Endothelial cell of umbilical vein (primary cell): ENCODE measurements around the gene RBMS3. TPM values are rescaled to one million over a fixed set of nuclear protein-coding genes. Genes with fewer than 3 reads are reported as not detected.

Experiments
- BruUV-seq: library from RNA; stranded (reverse); fragments of 400-500 nt; replicated peaks from 2 replicates; lab custom pipeline; 2021; lab: Mats Ljungman, UMichigan
- CTCF ChIA-PET: fragments of 300-600, 350-600 bp; sonication (Branson Sonifier 250); formaldehyde crosslinking; loops from one replicate; lab custom pipeline; 2021; ENCODE audit warnings: antibody characterized with exemption, inconsistent platforms; lab: Charles Lee
- POLR2A ChIA-PET: fragments of 300-600, 350-600 bp; sonication (Branson Sonifier 250); formaldehyde crosslinking; loops from one replicate; lab custom pipeline; 2021; ENCODE audit warnings: antibody characterized with exemption, inconsistent platforms; lab: Charles Lee
- DNase-seq: peaks from one replicate; pipeline ENCODE4 v3.0.0-alpha.2; 2011; ENCODE audit warnings: low read depth, low spot score
- FAIRE-seq: peaks from 2 replicates; lab custom pipeline; 2011; peaks lifted over from hg19 to GRCh38; lab: Jason Lieb, UNC
- H2AFZ ChIP-seq: 2 replicates; pipeline ENCODE4 v1.6.0; 2012; ENCODE audit warnings: low read depth, low read length, control low read depth, inconsistent platforms
- H3K27ac ChIP-seq: 2 replicates; pipeline ENCODE4 v1.5.1; 2011; ENCODE audit warnings: low read depth, mild to moderate bottlenecking, control low read depth, low read length, moderate library complexity; ENCODE audit not compliant: insufficient read depth
- H3K27me3 ChIP-seq, 2 experiments: 2 replicates each; pipeline versions ENCODE4 v1.6.0 to v1.6.1; 2011; ENCODE audit warnings: low read length in 2 of 2, mixed read lengths in 1 of 2; ENCODE audit not compliant: control insufficient read depth in 2 of 2, insufficient read depth in 2 of 2
- H3K36me3 ChIP-seq, 2 experiments: 2 replicates in 1 of 2; 3 replicates in 1 of 2; pipeline ENCODE4 v1.5.1; 2011; ENCODE audit warnings: low read length in 2 of 2, mild to moderate bottlenecking in 1 of 2, moderate library complexity in 1 of 2; ENCODE audit not compliant: control insufficient read depth in 2 of 2, insufficient read depth in 2 of 2; ENCODE audit errors: extremely low read depth in 1 of 2
- H3K4me1 ChIP-seq: 3 replicates; pipeline ENCODE4 v1.5.1; 2011; ENCODE audit warnings: mild to moderate bottlenecking, low read length; ENCODE audit not compliant: control insufficient read depth, insufficient read depth; ENCODE audit errors: extremely low read depth
- H3K4me2 ChIP-seq: 2 replicates; pipeline ENCODE4 v1.6.1; 2011; ENCODE audit warnings: low read length, control low read depth, mixed read lengths; ENCODE audit not compliant: insufficient read depth
- H3K4me3 ChIP-seq, 3 experiments: fragments of 200-600 bp in 1 of 3; sonication (generic), shearing (Covaris generic) in 1 of 3; replicated peaks in 1 of 3; 2 replicates each; pipeline ENCODE4 v1.5.1; 2011 to 2016; ENCODE audit warnings: control low read depth in 3 of 3, low read length in 3 of 3, mild to moderate bottlenecking in 2 of 3, inconsistent platforms in 1 of 3, low read depth in 1 of 3, moderate library complexity in 1 of 3; ENCODE audit not compliant: insufficient read depth in 1 of 3
- H3K79me2 ChIP-seq: 2 replicates; pipeline ENCODE4 v1.6.0; 2012; ENCODE audit warnings: low read length, inconsistent platforms; ENCODE audit not compliant: control insufficient read depth, insufficient read depth
- H3K9ac ChIP-seq: replicated peaks from 2 replicates; pipeline ENCODE3; 2011; ENCODE audit warnings: low read length, control low read depth; ENCODE audit not compliant: insufficient read depth; ENCODE audit errors: extremely low read depth
- H3K9me1 ChIP-seq: replicated peaks from 3 replicates; pipeline ENCODE4 v1.6.0; 2011; ENCODE audit warnings: mild to moderate bottlenecking, low read length; ENCODE audit not compliant: control insufficient read depth, insufficient read depth; ENCODE audit errors: extremely low read depth
- H3K9me3 ChIP-seq: replicated peaks from 2 replicates; pipeline ENCODE4 v1.5.1; 2012; ENCODE audit warnings: low read length, inconsistent platforms; ENCODE audit not compliant: control insufficient read depth, insufficient read depth
- H4K20me1 ChIP-seq: replicated peaks from 2 replicates; pipeline ENCODE3; 2011; ENCODE audit warnings: mild to moderate bottlenecking, low read length; ENCODE audit not compliant: control insufficient read depth, insufficient read depth; ENCODE audit errors: extremely low read depth
- EZH2 ChIP-seq: IDR thresholded peaks from 2 replicates; pipeline ENCODE4 v1.6.1; 2012; ENCODE audit warnings: borderline replicate concordance, low read depth, mild to moderate bottlenecking, moderate library complexity, low read length, inconsistent platforms; ENCODE audit not compliant: severe bottlenecking
- FOS ChIP-seq: IDR thresholded peaks from 2 replicates; pipeline ENCODE4 v1.6.1; 2011; ENCODE audit warnings: mild to moderate bottlenecking, low read length, moderate library complexity, borderline replicate concordance; ENCODE audit not compliant: insufficient read depth
- GATA2 ChIP-seq: IDR thresholded peaks from 2 replicates; pipeline ENCODE4 v1.7.0; 2011; ENCODE audit warnings: low read depth, mild to moderate bottlenecking, moderate library complexity, mixed read lengths, low read length; ENCODE audit not compliant: insufficient read length, insufficient read depth
- JUN ChIP-seq: IDR thresholded peaks from 2 replicates; pipeline ENCODE4 v1.6.1; 2011; ENCODE audit warnings: borderline replicate concordance, low read depth; ENCODE audit not compliant: insufficient read length, insufficient read depth
- MYC ChIP-seq: IDR thresholded peaks from one replicate; pipeline ENCODE4 v1.6.1; 2011; ENCODE audit warnings: mild to moderate bottlenecking, low read depth, low read length
- POLR2A ChIP-seq: IDR thresholded peaks from 2 replicates; pipeline ENCODE4 v1.6.1; 2012; ENCODE audit warnings: low read depth, mild to moderate bottlenecking, control low read depth, low read length
- POLR2AphosphoS5 ChIP-seq: IDR thresholded peaks from 2 replicates; pipeline ENCODE4 v1.6.1; 2012; ENCODE audit warnings: low read depth, mild to moderate bottlenecking, control low read depth, low read length, moderate library complexity; ENCODE audit not compliant: insufficient read depth
- dilution Hi-C: fragments of 300-500 bp; cut with MboI; formaldehyde crosslinking; loops from one replicate; pipeline ENCODE4 v1.15.0; 2019; ENCODE audit warnings: low sequenced_read_pairs; ENCODE audit not compliant: extremely low pct_ligation_motif_present
- intact Hi-C: fragments of 100-400 bp; cut with micrococcal nuclease; formaldehyde crosslinking; loops from one replicate; pipeline ENCODE4 v1.10.0; 2022
- polyA plus RNA-seq, 4 experiments: library from polyadenylated mRNA; depleted of rRNA in 3 of 4; stranded (reverse) in 3 of 4; unstranded in 1 of 4; fragments of >200 nt; gene quantifications; 2 replicates each; pipeline versions ENCODE4 v1.2.1 to v1.2.3, GENCODE V29; 2011 to 2012; ENCODE audit warnings: missing spikeins in 1 of 4
- total RNA-seq: library from RNA; stranded (reverse); gene quantifications from 2 replicates; pipeline ENCODE4 v1.2.3, GENCODE V29; 2021
- TF ChIP-seq, protein P1 (sequence below): IDR thresholded peaks from 2 replicates; pipeline ENCODE4 v1.6.1; 2011; ENCODE audit not compliant: insufficient read depth, insufficient read length
- TF ChIP-seq, protein P2 (sequence below), 2 donors: IDR thresholded peaks; 1 replicate in 1 of 2; 2 replicates in 1 of 2; pipeline ENCODE4 v1.5.1; 2011; ENCODE audit warnings: low read length in 2 of 2, mild to moderate bottlenecking in 2 of 2, moderate library complexity in 2 of 2, control low read depth in 1 of 2, inconsistent platforms in 1 of 2, low read depth in 1 of 2; ENCODE audit not compliant: insufficient read depth in 1 of 2; ENCODE audit errors: extremely low read depth in 1 of 2

Gene RBMS3
- total and polyA plus RNA-seq, 2 donors (not counting 3 experiments of a cell fraction or from before 2014, with no cell fraction given): 13.6 to 42.3 TPM

- DNase-seq (peak; percentile 77), FAIRE-seq (no peak)
- Histone ChIP-seq H3K4me2 (no peak overlapping the region), H3K9me1 (peaks cover 2% of the 10 kb centered on the region), H3K27ac (no peak overlapping the region), H2AFZ (no peak overlapping the region), H4K20me1 (no peaks in the 10 kb centered on the region), H3K36me3 (peaks cover 0 to 2% of the 10 kb centered on the region in 2 experiments), H3K4me1 (no peaks in the 10 kb centered on the region), H3K9ac (no peak overlapping the region), H3K4me3 (no peak overlapping the region), H3K27me3 (no peaks in the 10 kb centered on the region), H3K9me3 (no peaks in the 10 kb centered on the region), H3K79me2 (no peaks in the 10 kb centered on the region)
- intact Hi-C loops: no loop called here
- no TSS peak for BruUV-seq
- TF ChIP-seq MYC (no peak), FOS (no peak), JUN (no peak), POLR2A (no peak), GATA2 (no peak), EZH2 (no peak), POLR2AphosphoS5 (no peak)
- TF ChIP-seq, protein P1, sequence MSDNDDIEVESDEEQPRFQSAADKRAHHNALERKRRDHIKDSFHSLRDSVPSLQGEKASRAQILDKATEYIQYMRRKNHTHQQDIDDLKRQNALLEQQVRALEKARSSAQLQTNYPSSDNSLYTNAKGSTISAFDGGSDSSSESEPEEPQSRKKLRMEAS: no peak
- TF ChIP-seq, protein P2, sequence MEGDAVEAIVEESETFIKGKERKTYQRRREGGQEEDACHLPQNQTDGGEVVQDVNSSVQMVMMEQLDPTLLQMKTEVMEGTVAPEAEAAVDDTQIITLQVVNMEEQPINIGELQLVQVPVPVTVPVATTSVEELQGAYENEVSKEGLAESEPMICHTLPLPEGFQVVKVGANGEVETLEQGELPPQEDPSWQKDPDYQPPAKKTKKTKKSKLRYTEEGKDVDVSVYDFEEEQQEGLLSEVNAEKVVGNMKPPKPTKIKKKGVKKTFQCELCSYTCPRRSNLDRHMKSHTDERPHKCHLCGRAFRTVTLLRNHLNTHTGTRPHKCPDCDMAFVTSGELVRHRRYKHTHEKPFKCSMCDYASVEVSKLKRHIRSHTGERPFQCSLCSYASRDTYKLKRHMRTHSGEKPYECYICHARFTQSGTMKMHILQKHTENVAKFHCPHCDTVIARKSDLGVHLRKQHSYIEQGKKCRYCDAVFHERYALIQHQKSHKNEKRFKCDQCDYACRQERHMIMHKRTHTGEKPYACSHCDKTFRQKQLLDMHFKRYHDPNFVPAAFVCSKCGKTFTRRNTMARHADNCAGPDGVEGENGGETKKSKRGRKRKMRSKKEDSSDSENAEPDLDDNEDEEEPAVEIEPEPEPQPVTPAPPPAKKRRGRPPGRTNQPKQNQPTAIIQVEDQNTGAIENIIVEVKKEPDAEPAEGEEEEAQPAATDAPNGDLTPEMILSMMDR (IDR thresholded peaks at IDR 0.05; ENCODE audit: extremely low read depth in 1 of 2, insufficient read depth in 1 of 2, low read depth in 1 of 2, low read length in 2 of 2): no peak
- ChIA-PET CTCF (no interaction called here), POLR2A (no interaction called here)
- dilution Hi-C loops: no loop called here
Measured at GRCh38 chr3:29901097-29901496, 620.2 kb downstream of the RBMS3 start.
